RPMI7951 (cell line): Measurements from ENCODE around the gene AKAP9. TPM values are rescaled to one million over a fixed set of nuclear protein-coding genes. Genes with fewer than 3 reads are reported as not detected.
A peak's percentile ranks its signal among the peaks of the same experiment; 100 is the strongest.
"Not testable (repeated sequence)": the region's sequence is repeated elsewhere in the genome, so short reads cannot be mapped to it uniquely, and the experiment has no call there.

Experiments used
- DNase-seq: peaks from one replicate; pipeline ENCODE4 v3.0.0-alpha.2; 2012; ENCODE audit warnings: low read depth
- total RNA-seq: library from RNA; depleted of rRNA; stranded (reverse); fragments of >200 nt; shearing (Covaris generic); gene quantifications from 2 replicates; pipeline ENCODE4 v1.2.3, GENCODE V29; 2014; rRNA removed

The AKAP9 gene
- total RNA-seq: 17.6 and 22.3 TPM in 2 replicates

GRCh38 chr7:91940572-91941341 is at the start of gene AKAP9:
Gene AKAP9, plus strand, starts transcription at chr7:91940862. Its CDS starts 238 bp downstream, at chr7:91941100.
- DNase-seq: peak; percentile 78

GRCh38 chr7:91892099-91892705 is 48.5 kb upstream of the AKAP9 start:
- DNase-seq: no peak

GRCh38 chr7:91892821-91893340 is 47.8 kb upstream of the AKAP9 start:
- DNase-seq: no peak

- not testable (repeated sequence) for DNase-seq
Measured at GRCh38 chr7:91893699-91894098, 47.0 kb upstream of the AKAP9 start.

GRCh38 chr7:91894781-91895480 is 45.7 kb upstream of the AKAP9 start:
- no peak for DNase-seq

GRCh38 chr7:91898240-91898992 is 42.2 kb upstream of the AKAP9 start:
- DNase-seq: no peak

GRCh38 chr7:91899563-91899962 is 41.1 kb upstream of the AKAP9 start:
- DNase-seq: no peak

- no peak for DNase-seq
Measured at GRCh38 chr7:91910171-91910570, 30.5 kb upstream of the AKAP9 start.

GRCh38 chr7:91911121-91911520 is 29.5 kb upstream of the AKAP9 start:
- no peak for DNase-seq

- peak; percentile 49 for DNase-seq
Measured at GRCh38 chr7:91912494-91912893, 28.2 kb upstream of the AKAP9 start.

GRCh38 chr7:91913612-91914011 is 27.1 kb upstream of the AKAP9 start:
- peak; percentile 32 for DNase-seq

GRCh38 chr7:91915401-91916050 is 25.1 kb upstream of the AKAP9 start:
- DNase-seq: peak; percentile 44

- peak; percentile 37 for DNase-seq
Measured at GRCh38 chr7:91916051-91916440, 24.6 kb upstream of the AKAP9 start.

GRCh38 chr7:91918356-91918755 is 22.3 kb upstream of the AKAP9 start:
- no peak for DNase-seq

GRCh38 chr7:91922857-91923256 is 17.8 kb upstream of the AKAP9 start:
- no peak for DNase-seq

GRCh38 chr7:91927912-91928311 is 12.8 kb upstream of the AKAP9 start:
- DNase-seq: no peak

GRCh38 chr7:91929463-91929862 is 11.2 kb upstream of the AKAP9 start:
- DNase-seq: no peak

- DNase-seq: peak; percentile 44
Measured at GRCh38 chr7:91940171-91940570, 491 bp upstream of the AKAP9 start.

GRCh38 chr7:91941450-91941849 is 788 bp downstream of the AKAP9 start:
- DNase-seq: peak; percentile 41

- DNase-seq: no peak
Measured at GRCh38 chr7:91942312-91942711, 1.6 kb downstream of the AKAP9 start.

GRCh38 chr7:91944970-91945369 is 4.3 kb downstream of the AKAP9 start:
- DNase-seq: not testable (repeated sequence)
